Activated T-helper 17 cell treated with anti-CD3 and anti-CD28 coated beads, Interleukin-2, amount 50 U/mL, for 72 hours (primary cell): ENCODE data around the gene PBX3. TPM values are rescaled to one million over a fixed set of nuclear protein-coding genes. Genes with fewer than 3 reads are reported as not detected.
"Not testable (repeated sequence)": the region's sequence is repeated elsewhere in the genome, so short reads cannot be mapped to it uniquely, and the experiment has no call there.

Experiments used
- ATAC-seq: fragments of 150-1000 bp; cut with Tn5 transposase; replicated peaks from 2 replicates; pipeline ENCODE4 v1.10.0; 2021; ENCODE audit warnings: mild to moderate bottlenecking, moderate library complexity
- H3K27ac Mint-ChIP-seq: one replicate; pipeline ENCODE4 v1.8.0; 2022; ENCODE audit warnings: mixed read lengths
- H3K27me3 Mint-ChIP-seq: one replicate; pipeline ENCODE4 v1.8.0; 2022; ENCODE audit warnings: mixed read lengths
- H3K36me3 Mint-ChIP-seq: one replicate; pipeline ENCODE4 v1.8.0; 2022; ENCODE audit warnings: low read depth, mild to moderate bottlenecking, mixed read lengths
- H3K4me1 Mint-ChIP-seq: one replicate; pipeline ENCODE4 v1.8.0; 2022; ENCODE audit warnings: mixed read lengths
- H3K4me3 Mint-ChIP-seq: one replicate; pipeline ENCODE4 v1.8.0; 2022; ENCODE audit warnings: mild to moderate bottlenecking, mixed read lengths
- H3K9me3 Mint-ChIP-seq: one replicate; pipeline ENCODE4 v1.8.0; 2022; ENCODE audit warnings: mixed read lengths
- total RNA-seq, 2 donors: library from RNA; stranded (reverse); gene quantifications; one replicate each; pipeline ENCODE4 v1.2.3, GENCODE V29; 2022

PBX3 gene
- total RNA-seq, 2 donors from 2014 or later = 8.5 to 15.8 TPM

GRCh38 chr9:125757834-125758233, 10.7 kb downstream of the PBX3 start:
- H3K27me3 Mint-ChIP-seq = no peaks in the 10 kb centered on the region
- H3K27ac Mint-ChIP-seq = no peak overlapping the region
- H3K4me1 Mint-ChIP-seq = no peaks in the 10 kb centered on the region
- no peaks in the 10 kb centered on the region for H3K36me3 Mint-ChIP-seq
- H3K4me3 Mint-ChIP-seq = no peak overlapping the region
- no peaks in the 10 kb centered on the region for H3K9me3 Mint-ChIP-seq
- ATAC-seq = no peak

GRCh38 chr9:125758986-125759763, 12.0 kb downstream of the PBX3 start:
- no peaks in the 10 kb centered on the region for H3K9me3 Mint-ChIP-seq
- no peaks in the 10 kb centered on the region for H3K4me1 Mint-ChIP-seq
- no peak for ATAC-seq
- no peaks in the 10 kb centered on the region for H3K27me3 Mint-ChIP-seq
- no peaks in the 10 kb centered on the region for H3K36me3 Mint-ChIP-seq
- H3K27ac Mint-ChIP-seq = no peak overlapping the region
- no peak overlapping the region for H3K4me3 Mint-ChIP-seq

- H3K4me1 Mint-ChIP-seq = no peaks in the 10 kb centered on the region
- no peak for ATAC-seq
Observed at GRCh38 chr9:125759764-125760129, 12.6 kb downstream of the PBX3 start.

GRCh38 chr9:125760537-125760936, 13.4 kb downstream of the PBX3 start:
- no peak for ATAC-seq
- Mint-ChIP-seq H3K4me1 (no peaks in the 10 kb centered on the region), H3K9me3 (no peaks in the 10 kb centered on the region), H3K27ac (no peak overlapping the region), H3K27me3 (no peaks in the 10 kb centered on the region), H3K36me3 (no peaks in the 10 kb centered on the region), H3K4me3 (no peak overlapping the region)

More at GRCh38 chr9:125759764-125760129, 12.6 kb downstream of the PBX3 start:
- Mint-ChIP-seq H3K27ac (no peak overlapping the region), H3K36me3 (no peaks in the 10 kb centered on the region), H3K4me3 (no peak overlapping the region), H3K9me3 (no peaks in the 10 kb centered on the region), H3K27me3 (no peaks in the 10 kb centered on the region)

- H3K4me3 Mint-ChIP-seq = no peak overlapping the region
- no peaks in the 10 kb centered on the region for H3K36me3 Mint-ChIP-seq
- no peaks in the 10 kb centered on the region for H3K9me3 Mint-ChIP-seq
- no peaks in the 10 kb centered on the region for H3K4me1 Mint-ChIP-seq
- H3K27me3 Mint-ChIP-seq = no peaks in the 10 kb centered on the region
- no peak for ATAC-seq
- H3K27ac Mint-ChIP-seq = no peak overlapping the region
Observed at GRCh38 chr9:125761676-125762450, 14.7 kb downstream of the PBX3 start.

- Mint-ChIP-seq H3K4me1 (peaks cover 6% of the 10 kb centered on the region), H3K9me3 (no peaks in the 10 kb centered on the region), H3K27me3 (no peaks in the 10 kb centered on the region), H3K36me3 (no peaks in the 10 kb centered on the region), H3K27ac (no peak overlapping the region), H3K4me3 (no peak overlapping the region)
- ATAC-seq = no peak
Observed at GRCh38 chr9:125763394-125763801, 16.2 kb downstream of the PBX3 start.

GRCh38 chr9:125764198-125764597, 17.0 kb downstream of the PBX3 start:
- ATAC-seq = no peak
- Mint-ChIP-seq H3K36me3 (no peaks in the 10 kb centered on the region), H3K4me1 (peaks cover 6% of the 10 kb centered on the region), H3K9me3 (no peaks in the 10 kb centered on the region), H3K27ac (no peak overlapping the region), H3K4me3 (no peak overlapping the region), H3K27me3 (no peaks in the 10 kb centered on the region)

- Mint-ChIP-seq H3K9me3 (no peaks in the 10 kb centered on the region), H3K27me3 (no peaks in the 10 kb centered on the region), H3K27ac (no peak overlapping the region), H3K36me3 (no peaks in the 10 kb centered on the region), H3K4me3 (no peak overlapping the region), H3K4me1 (peaks cover 6% of the 10 kb centered on the region)
- ATAC-seq = no peak
Observed at GRCh38 chr9:125766468-125767221, 19.5 kb downstream of the PBX3 start.

- no peak overlapping the region for H3K27ac Mint-ChIP-seq
- H3K4me3 Mint-ChIP-seq = no peak overlapping the region
- H3K9me3 Mint-ChIP-seq = no peaks in the 10 kb centered on the region
- no peaks in the 10 kb centered on the region for H3K36me3 Mint-ChIP-seq
- peaks cover 6% of the 10 kb centered on the region for H3K4me1 Mint-ChIP-seq
- no peaks in the 10 kb centered on the region for H3K27me3 Mint-ChIP-seq
- no peak for ATAC-seq
Observed at GRCh38 chr9:125767349-125767748, 20.2 kb downstream of the PBX3 start.

- Mint-ChIP-seq H3K36me3 (no peaks in the 10 kb centered on the region), H3K4me1 (peaks cover 6% of the 10 kb centered on the region), H3K27ac (no peak overlapping the region), H3K27me3 (no peaks in the 10 kb centered on the region), H3K9me3 (no peaks in the 10 kb centered on the region), H3K4me3 (no peak overlapping the region)
- ATAC-seq = no peak
Observed at GRCh38 chr9:125768803-125769202, 21.6 kb downstream of the PBX3 start.

GRCh38 chr9:125771037-125771436, 23.9 kb downstream of the PBX3 start:
- H3K9me3 Mint-ChIP-seq = no peaks in the 10 kb centered on the region
- no peaks in the 10 kb centered on the region for H3K27me3 Mint-ChIP-seq
- no peak overlapping the region for H3K27ac Mint-ChIP-seq
- H3K4me1 Mint-ChIP-seq = peaks cover 6% of the 10 kb centered on the region
- no peaks in the 10 kb centered on the region for H3K36me3 Mint-ChIP-seq
- no peak overlapping the region for H3K4me3 Mint-ChIP-seq
- ATAC-seq = no peak

- no peak overlapping the region for H3K27ac Mint-ChIP-seq
- ATAC-seq = no peak
- no peaks in the 10 kb centered on the region for H3K9me3 Mint-ChIP-seq
- H3K36me3 Mint-ChIP-seq = no peaks in the 10 kb centered on the region
- no peaks in the 10 kb centered on the region for H3K27me3 Mint-ChIP-seq
- no peak overlapping the region for H3K4me3 Mint-ChIP-seq
- peaks cover 2% of the 10 kb centered on the region for H3K4me1 Mint-ChIP-seq
Observed at GRCh38 chr9:125772740-125773139, 25.6 kb downstream of the PBX3 start.

GRCh38 chr9:125774106-125774505, 26.9 kb downstream of the PBX3 start:
- no peaks in the 10 kb centered on the region for H3K36me3 Mint-ChIP-seq
- no peaks in the 10 kb centered on the region for H3K27me3 Mint-ChIP-seq
- H3K27ac Mint-ChIP-seq = no peak overlapping the region
- H3K4me1 Mint-ChIP-seq = no peaks in the 10 kb centered on the region
- H3K9me3 Mint-ChIP-seq = no peaks in the 10 kb centered on the region
- ATAC-seq = no peak
- H3K4me3 Mint-ChIP-seq = no peak overlapping the region

- not testable (repeated sequence) for H3K36me3 Mint-ChIP-seq
Observed at GRCh38 chr9:125776789-125777188, 29.6 kb downstream of the PBX3 start.

More at GRCh38 chr9:125776789-125777188, 29.6 kb downstream of the PBX3 start:
- not testable (repeated sequence) for H3K4me3 Mint-ChIP-seq, H3K4me1 Mint-ChIP-seq, ATAC-seq, H3K27me3 Mint-ChIP-seq, H3K27ac Mint-ChIP-seq, H3K9me3 Mint-ChIP-seq
